ENCODE data around the gene PRSS2. TPM values are rescaled to one million over a fixed set of nuclear protein-coding genes. Genes with fewer than 3 reads are reported as not detected.

PRSS2 gene
- total and polyA plus RNA-seq, 9 of the 15 experiments (the other 6 are each of a cell fraction or from before 2014, with no cell fraction given) = 1.3 to 23.9 (median 3.8) TPM

GRCh38 chr7:142808802-142809583 lies 38.2 kb downstream of the PRSS2 start (continued):
- TF ChIP-seq, protein P1, sequence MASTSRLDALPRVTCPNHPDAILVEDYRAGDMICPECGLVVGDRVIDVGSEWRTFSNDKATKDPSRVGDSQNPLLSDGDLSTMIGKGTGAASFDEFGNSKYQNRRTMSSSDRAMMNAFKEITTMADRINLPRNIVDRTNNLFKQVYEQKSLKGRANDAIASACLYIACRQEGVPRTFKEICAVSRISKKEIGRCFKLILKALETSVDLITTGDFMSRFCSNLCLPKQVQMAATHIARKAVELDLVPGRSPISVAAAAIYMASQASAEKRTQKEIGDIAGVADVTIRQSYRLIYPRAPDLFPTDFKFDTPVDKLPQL (IDR thresholded peaks at IDR 0.05; ENCODE audit: extremely low read depth, insufficient read length) = no peak
- TF ChIP-seq ZNF263 (CRISPR knock-in tag; IDR thresholded peaks at IDR 0.05; ENCODE audit: borderline replicate concordance) (peak; percentile 47; the same call in 1 of the 2 replicates), SMARCE1 (IDR thresholded peaks at IDR 0.05) (peak; percentile 51), NFE2 (IDR thresholded peaks at IDR 0.05; ENCODE audit: low read depth) (no peak), CREB1 (IDR thresholded peaks at IDR 0.05) (peak; percentile 44; the same call in 1 of the 2 replicates), CREB1 (CRISPR knock-in tag; IDR thresholded peaks at IDR 0.05) (peak; percentile 67; the same call in 1 of the 2 replicates), TCF7L2 (IDR thresholded peaks at IDR 0.05; ENCODE audit: low read depth, low read length) (no peak), ZKSCAN3 (CRISPR knock-in tag; IDR thresholded peaks at IDR 0.05) (no peak), CEBPB (tag; IDR thresholded peaks at IDR 0.05) (no peak), ZNF143 (CRISPR knock-in tag; IDR thresholded peaks at IDR 0.05) (0 out of 2 replicates have a peak, but pooled peaks have one; percentile 22), ZFPM2 (CRISPR knock-in tag; IDR thresholded peaks at IDR 0.05) (no peak), SRF (CRISPR knock-in tag; IDR thresholded peaks at IDR 0.05) (no peak), ZNF668 (CRISPR knock-in tag; IDR thresholded peaks at IDR 0.05) (no peak), ATF4 (CRISPR knock-in tag; IDR thresholded peaks at IDR 0.05) (no peak), SRSF9 (IDR thresholded peaks at IDR 0.05; ENCODE audit: borderline replicate concordance, low read depth, low read length) (no peak), ZSCAN32 (CRISPR knock-in tag; IDR thresholded peaks at IDR 0.05) (no peak), CSDE1 (IDR thresholded peaks at IDR 0.05) (no peak), SIN3B (IDR thresholded peaks at IDR 0.05; ENCODE audit: low read depth) (no peak), FOS (IDR thresholded peaks at IDR 0.05; ENCODE audit: extremely low read depth, insufficient read length) (no peak), ZEB2 (IDR thresholded peaks at IDR 0.05) (peak; percentile 85), PREB (CRISPR knock-in tag; IDR thresholded peaks at IDR 0.05) (no peak), NR4A1 (CRISPR knock-in tag; IDR thresholded peaks at IDR 0.05) (no peak), NR4A1 (tag; IDR thresholded peaks at IDR 0.05) (no peak), CBX3 (IDR thresholded peaks at IDR 0.05; ENCODE audit: borderline replicate concordance in 1 of 2, low read length in 2 of 2) (0 out of 3 replicates have a peak, but pooled peaks of 1 of the 2 experiments have one; percentile 26), NFRKB (IDR thresholded peaks at IDR 0.05; ENCODE audit: low read depth) (no peak)
- TF ChIP-seq, protein P2, sequence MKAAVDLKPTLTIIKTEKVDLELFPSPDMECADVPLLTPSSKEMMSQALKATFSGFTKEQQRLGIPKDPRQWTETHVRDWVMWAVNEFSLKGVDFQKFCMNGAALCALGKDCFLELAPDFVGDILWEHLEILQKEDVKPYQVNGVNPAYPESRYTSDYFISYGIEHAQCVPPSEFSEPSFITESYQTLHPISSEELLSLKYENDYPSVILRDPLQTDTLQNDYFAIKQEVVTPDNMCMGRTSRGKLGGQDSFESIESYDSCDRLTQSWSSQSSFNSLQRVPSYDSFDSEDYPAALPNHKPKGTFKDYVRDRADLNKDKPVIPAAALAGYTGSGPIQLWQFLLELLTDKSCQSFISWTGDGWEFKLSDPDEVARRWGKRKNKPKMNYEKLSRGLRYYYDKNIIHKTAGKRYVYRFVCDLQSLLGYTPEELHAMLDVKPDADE (conservative IDR thresholded peaks at IDR 0.05; ENCODE audit: control insufficient read depth, low read depth, low read length) = peak; percentile 98

All from K562 (cell line).